ENCODE results near the gene ZPBP2.
"Not testable (repeated sequence)": the region's sequence is repeated elsewhere in the genome, so short reads cannot be mapped to it uniquely, and the experiment has no call there.

ZPBP2 gene

DNA sequence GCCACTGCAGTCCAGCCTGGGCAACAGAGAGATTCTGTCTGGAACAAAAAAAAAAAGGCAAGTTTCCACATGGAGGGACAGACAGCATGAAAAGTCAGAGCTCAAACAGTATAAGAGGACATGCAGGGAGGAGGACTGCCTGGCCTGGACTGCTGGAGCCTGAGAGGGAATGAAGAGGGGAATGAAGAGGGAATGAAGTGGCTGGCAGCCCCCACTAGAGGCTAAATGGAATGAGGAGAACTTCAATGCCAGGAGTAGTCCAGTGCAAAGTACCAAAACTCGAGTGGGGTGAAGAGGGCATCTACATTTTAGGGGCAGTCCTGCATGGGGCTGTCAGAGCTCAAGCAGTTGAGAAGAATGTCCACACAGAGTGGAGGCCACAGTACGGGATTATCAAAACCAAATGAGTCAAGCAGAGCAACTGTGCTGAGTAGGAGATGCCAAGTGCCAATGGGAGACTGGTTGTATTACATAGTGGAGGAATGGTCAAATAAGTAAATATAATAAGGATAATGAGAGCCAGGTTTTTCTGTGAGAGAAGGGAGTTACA, 26.8 kb upstream of the ZPBP2 start:
- H3K27ac Mint-ChIP-seq = no peak overlapping the region
- no peaks in the 10 kb centered on the region for H3K36me3 Mint-ChIP-seq (ENCODE audit: low read depth)
- intact Hi-C loops (cut with micrococcal nuclease) = no loop called here
- H3K27me3 Mint-ChIP-seq = peaks cover 55% of the 10 kb centered on the region
- peaks cover 18% of the 10 kb centered on the region for H3K9me3 Mint-ChIP-seq
- H3K4me1 Mint-ChIP-seq (ENCODE audit: low read depth) = no peaks in the 10 kb centered on the region
- H3K4me3 Mint-ChIP-seq = no peak overlapping the region

- Mint-ChIP-seq H3K36me3 (ENCODE audit: low read depth) (no peaks in the 10 kb centered on the region), H3K4me1 (ENCODE audit: low read depth) (no peaks in the 10 kb centered on the region), H3K9me3 (no peaks in the 10 kb centered on the region), H3K27me3 (peaks cover 60% of the 10 kb centered on the region), H3K4me3 (no peak overlapping the region), H3K27ac (no peak overlapping the region)
- intact Hi-C loops (cut with micrococcal nuclease) = no loop called here
Observed at GRCh38 chr17:39845052-39845846, 22.8 kb upstream of the ZPBP2 start.

GRCh38 chr17:39846205-39846604, 21.8 kb upstream of the ZPBP2 start:
- peaks cover 55% of the 10 kb centered on the region for H3K27me3 Mint-ChIP-seq
- H3K36me3 Mint-ChIP-seq (ENCODE audit: low read depth) = no peaks in the 10 kb centered on the region
- intact Hi-C loops (cut with micrococcal nuclease) = no loop called here
- no peaks in the 10 kb centered on the region for H3K9me3 Mint-ChIP-seq
- no peak overlapping the region for H3K4me3 Mint-ChIP-seq
- no peak overlapping the region for H3K27ac Mint-ChIP-seq
- H3K4me1 Mint-ChIP-seq (ENCODE audit: low read depth) = no peaks in the 10 kb centered on the region

- no peaks in the 10 kb centered on the region for H3K4me1 Mint-ChIP-seq (ENCODE audit: low read depth)
- H3K27me3 Mint-ChIP-seq = peaks cover 52% of the 10 kb centered on the region
- no peaks in the 10 kb centered on the region for H3K9me3 Mint-ChIP-seq
- intact Hi-C loops (cut with micrococcal nuclease) = no loop called here
- H3K27ac Mint-ChIP-seq = no peak overlapping the region
- H3K4me3 Mint-ChIP-seq = no peak overlapping the region
- no peaks in the 10 kb centered on the region for H3K36me3 Mint-ChIP-seq (ENCODE audit: low read depth)
Observed at GRCh38 chr17:39848600-39848999, 19.4 kb upstream of the ZPBP2 start.

GRCh38 chr17:39850186-39850585, 17.8 kb upstream of the ZPBP2 start:
- H3K36me3 Mint-ChIP-seq (ENCODE audit: low read depth); H3K27ac Mint-ChIP-seq; H3K9me3 Mint-ChIP-seq; H3K4me3 Mint-ChIP-seq; H3K4me1 Mint-ChIP-seq (ENCODE audit: low read depth); intact Hi-C loops (cut with micrococcal nuclease): not testable (repeated sequence)
- H3K27me3 Mint-ChIP-seq = peaks cover 53% of the 10 kb centered on the region

GRCh38 chr17:39852239-39852638, 15.8 kb upstream of the ZPBP2 start:
- H3K4me1 Mint-ChIP-seq (ENCODE audit: low read depth) = no peaks in the 10 kb centered on the region
- no peaks in the 10 kb centered on the region for H3K9me3 Mint-ChIP-seq
- H3K36me3 Mint-ChIP-seq (ENCODE audit: low read depth) = no peaks in the 10 kb centered on the region
- intact Hi-C loops (cut with micrococcal nuclease) = no loop called here
- H3K27me3 Mint-ChIP-seq = peaks cover 44% of the 10 kb centered on the region
- H3K4me3 Mint-ChIP-seq = no peak overlapping the region
- no peak overlapping the region for H3K27ac Mint-ChIP-seq

DNA sequence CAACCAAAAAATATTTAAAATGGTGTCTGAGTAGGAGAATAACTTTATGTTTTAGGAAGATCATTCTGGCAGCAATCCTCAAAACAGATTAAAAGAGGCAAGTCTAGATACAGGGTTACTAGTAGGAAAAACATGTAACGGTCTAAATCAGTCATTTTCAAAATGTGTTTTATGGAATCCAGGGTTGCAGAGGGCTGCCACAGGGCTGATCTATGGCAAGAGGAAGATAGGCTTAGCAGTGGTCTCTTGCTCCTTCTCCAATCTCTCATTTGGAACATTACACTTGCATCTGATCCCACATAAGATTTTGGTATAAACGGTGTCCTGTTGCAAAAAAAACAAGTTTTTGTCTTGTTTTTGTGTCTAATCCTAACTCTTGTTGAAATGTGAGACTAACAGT, 13.1 kb upstream of the ZPBP2 start:
- Mint-ChIP-seq H3K4me3 (no peak overlapping the region), H3K4me1 (ENCODE audit: low read depth) (no peaks in the 10 kb centered on the region), H3K27me3 (peaks cover 36% of the 10 kb centered on the region), H3K27ac (no peak overlapping the region), H3K9me3 (no peaks in the 10 kb centered on the region), H3K36me3 (ENCODE audit: low read depth) (no peaks in the 10 kb centered on the region)
- intact Hi-C loops (cut with micrococcal nuclease) = no loop called here

DNA sequence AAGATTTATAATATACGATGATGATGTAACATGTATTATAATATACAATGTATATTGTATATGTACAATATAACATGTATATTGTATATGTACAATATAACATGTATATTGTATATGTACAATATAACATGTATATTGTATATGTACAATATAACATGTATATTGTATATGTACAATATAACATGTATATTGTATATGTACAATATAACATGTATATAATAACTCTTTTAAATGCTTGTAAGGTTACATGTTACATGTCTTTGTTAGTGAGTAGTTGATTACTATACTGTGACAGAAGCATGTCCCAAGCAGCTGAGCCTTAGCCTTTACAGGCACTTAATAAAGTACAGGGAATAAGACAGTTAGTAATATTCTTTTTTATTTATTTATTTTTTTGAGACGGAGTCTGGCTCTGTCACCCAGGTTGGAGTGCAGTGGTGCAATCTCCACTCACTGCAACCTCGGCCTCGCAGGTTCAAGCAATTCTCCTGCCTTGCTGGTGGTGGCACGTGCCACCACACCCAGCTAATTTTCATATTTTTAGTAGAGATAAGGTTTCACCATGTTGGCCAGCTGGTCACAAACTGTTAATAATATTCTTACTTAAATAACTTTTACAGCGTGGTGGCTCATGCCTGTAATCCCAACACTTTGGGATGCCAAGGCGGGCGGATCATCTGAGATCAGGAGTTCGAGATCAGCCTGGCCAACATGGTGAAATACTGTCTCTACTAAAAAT, 11.9 kb upstream of the ZPBP2 start:
- H3K9me3 Mint-ChIP-seq; H3K4me1 Mint-ChIP-seq (ENCODE audit: low read depth); H3K36me3 Mint-ChIP-seq (ENCODE audit: low read depth); intact Hi-C loops (cut with micrococcal nuclease); H3K4me3 Mint-ChIP-seq; H3K27ac Mint-ChIP-seq: not testable (repeated sequence)
- H3K27me3 Mint-ChIP-seq = peaks cover 39% of the 10 kb centered on the region

- Mint-ChIP-seq H3K27ac (no peak overlapping the region), H3K4me1 (ENCODE audit: low read depth) (peaks cover 27% of the 10 kb centered on the region), H3K4me3 (no peak overlapping the region), H3K36me3 (ENCODE audit: low read depth) (no peaks in the 10 kb centered on the region), H3K9me3 (no peaks in the 10 kb centered on the region), H3K27me3 (peaks cover 41% of the 10 kb centered on the region)
- intact Hi-C loops (cut with micrococcal nuclease) = no loop called here
Observed at GRCh38 chr17:39861235-39861634, 6.8 kb upstream of the ZPBP2 start.

GRCh38 chr17:39863244-39863917, 4.6 kb upstream of the ZPBP2 start:
- peaks cover 7% of the 10 kb centered on the region for H3K9me3 Mint-ChIP-seq

DNA sequence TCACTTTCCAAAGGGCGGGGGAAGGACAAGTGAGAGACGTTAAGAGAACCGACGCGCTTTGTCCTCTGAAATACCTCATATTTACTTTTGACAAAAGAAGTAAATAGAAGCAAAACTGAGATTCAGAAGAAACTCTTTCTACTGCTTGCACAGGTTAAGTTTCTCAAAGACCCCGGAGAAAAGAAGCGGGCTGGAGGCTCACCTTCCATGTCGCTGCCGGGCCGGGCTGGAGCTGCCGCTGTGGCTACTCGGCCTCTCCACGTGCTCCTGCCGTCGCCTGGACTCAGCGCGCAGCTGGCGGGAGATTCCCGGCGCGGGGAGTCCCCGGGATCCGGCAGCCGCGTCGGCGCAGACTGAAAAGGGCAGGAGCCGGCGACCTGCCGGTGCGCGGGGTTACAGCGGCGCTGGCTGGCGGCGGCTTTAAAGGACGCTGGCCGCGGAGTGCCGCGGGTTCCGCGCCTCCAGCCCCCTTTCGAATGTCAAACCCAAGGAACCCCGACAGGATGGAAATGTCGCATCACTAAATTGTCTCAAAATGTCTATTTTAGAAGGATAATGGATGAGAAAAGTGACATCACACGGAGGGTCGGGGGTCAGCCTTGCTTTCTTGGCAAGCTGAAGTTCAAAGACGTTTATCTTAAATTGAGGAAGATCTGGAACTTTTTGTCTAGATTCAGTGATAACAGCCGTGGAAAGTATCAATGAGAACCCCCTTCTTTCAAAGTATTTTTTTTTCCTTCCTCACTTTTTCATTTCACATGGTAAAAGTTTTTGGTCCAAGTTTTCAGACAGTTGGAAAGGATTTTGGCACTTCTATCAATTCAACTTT, 3.9 kb upstream of the ZPBP2 start, which contains the start of gene IKZF3:
IKZF3 (minus strand) TSS at position 395 of the 829 bp plus-strand sequence; CDS start at position 209, 186 bp downstream.
- Mint-ChIP-seq H3K9me3 (peaks cover 7% of the 10 kb centered on the region), H3K4me1 (ENCODE audit: low read depth) (peaks cover 29% of the 10 kb centered on the region), H3K27ac (peak within 1 kb of the TSS; percentile 50), H3K4me3 (peak within 1 kb of the TSS; percentile 48), H3K36me3 (ENCODE audit: low read depth) (no peaks in the 10 kb centered on the region), H3K27me3 (peaks cover 62% of the 10 kb centered on the region)
- intact Hi-C loops (cut with micrococcal nuclease) = no loop called here

More at GRCh38 chr17:39863244-39863917, 4.6 kb upstream of the ZPBP2 start:
- intact Hi-C loops (cut with micrococcal nuclease) = no loop called here
- peak overlapping the region; percentile 48 for H3K4me3 Mint-ChIP-seq
- peak overlapping the region; percentile 50 for H3K27ac Mint-ChIP-seq
- peaks cover 57% of the 10 kb centered on the region for H3K27me3 Mint-ChIP-seq
- H3K4me1 Mint-ChIP-seq (ENCODE audit: low read depth) = peaks cover 29% of the 10 kb centered on the region
- H3K36me3 Mint-ChIP-seq (ENCODE audit: low read depth) = no peaks in the 10 kb centered on the region

DNA sequence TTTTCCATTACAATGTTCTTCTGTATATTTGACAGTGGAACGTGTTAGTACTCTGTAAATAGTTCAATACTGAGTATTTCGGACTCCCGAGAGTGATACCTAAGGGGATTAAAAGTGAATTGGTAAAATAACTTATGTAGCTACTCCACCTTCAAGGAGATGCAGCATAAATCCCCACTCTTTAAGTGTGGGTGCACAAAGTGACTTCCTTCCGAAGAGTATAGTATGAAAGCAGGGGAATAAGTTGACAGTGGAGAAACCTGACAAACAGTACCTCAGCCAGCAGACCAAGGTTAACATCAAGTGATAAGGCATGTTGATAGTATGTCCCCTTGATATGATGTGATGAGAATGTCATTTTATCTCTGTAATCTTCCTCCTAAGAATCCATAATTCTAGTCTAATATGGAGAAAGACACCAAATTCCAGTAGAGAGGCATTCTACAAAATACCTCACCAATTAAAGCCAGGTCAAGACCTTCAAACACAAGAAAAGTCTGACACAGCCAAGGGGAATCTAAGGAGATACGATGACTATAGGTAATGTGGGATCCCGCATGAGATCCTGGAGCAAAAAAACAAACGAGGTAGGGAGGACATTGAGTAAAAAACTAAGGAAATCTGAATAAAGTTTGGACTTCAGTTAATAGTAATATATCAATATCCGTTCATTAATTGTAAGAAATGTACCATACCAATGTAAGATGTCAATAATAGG, 1.8 kb upstream of the ZPBP2 start:
- H3K27me3 Mint-ChIP-seq = peaks cover 61% of the 10 kb centered on the region
- no peaks in the 10 kb centered on the region for H3K36me3 Mint-ChIP-seq (ENCODE audit: low read depth)
- H3K4me1 Mint-ChIP-seq (ENCODE audit: low read depth) = peaks cover 29% of the 10 kb centered on the region
- H3K27ac Mint-ChIP-seq = no peak overlapping the region
- no peak overlapping the region for H3K4me3 Mint-ChIP-seq
- intact Hi-C loops (cut with micrococcal nuclease) = no loop called here
- peaks cover 7% of the 10 kb centered on the region for H3K9me3 Mint-ChIP-seq
